KOPT-K1 (cell line): ENCODE data around the gene ICAM2.

ENCODE experiments used
- H3K27ac ChIP-seq: fragments of 200-600 bp; sonication (generic); 2 replicates; pipeline ENCODE4 v1.5.1; 2016; ENCODE audit warnings: antibody characterized with exemption, mild to moderate bottlenecking, low read depth, low read length; ENCODE audit not compliant: poor library complexity, severe bottlenecking
- H3K36me3 ChIP-seq: fragments of 200-600 bp; sonication (generic); 2 replicates; pipeline ENCODE4 v1.5.1; 2017; ENCODE audit warnings: antibody characterized with exemption, mild to moderate bottlenecking, low read length, moderate library complexity; ENCODE audit not compliant: insufficient read depth
- H3K9me3 ChIP-seq: fragments of 200-600 bp; sonication (generic); 2 replicates; pipeline ENCODE4 v1.5.1; 2017; ENCODE audit warnings: antibody characterized with exemption, low read length, mild to moderate bottlenecking; ENCODE audit not compliant: insufficient read depth, poor library complexity, severe bottlenecking

The ICAM2 gene

DNA sequence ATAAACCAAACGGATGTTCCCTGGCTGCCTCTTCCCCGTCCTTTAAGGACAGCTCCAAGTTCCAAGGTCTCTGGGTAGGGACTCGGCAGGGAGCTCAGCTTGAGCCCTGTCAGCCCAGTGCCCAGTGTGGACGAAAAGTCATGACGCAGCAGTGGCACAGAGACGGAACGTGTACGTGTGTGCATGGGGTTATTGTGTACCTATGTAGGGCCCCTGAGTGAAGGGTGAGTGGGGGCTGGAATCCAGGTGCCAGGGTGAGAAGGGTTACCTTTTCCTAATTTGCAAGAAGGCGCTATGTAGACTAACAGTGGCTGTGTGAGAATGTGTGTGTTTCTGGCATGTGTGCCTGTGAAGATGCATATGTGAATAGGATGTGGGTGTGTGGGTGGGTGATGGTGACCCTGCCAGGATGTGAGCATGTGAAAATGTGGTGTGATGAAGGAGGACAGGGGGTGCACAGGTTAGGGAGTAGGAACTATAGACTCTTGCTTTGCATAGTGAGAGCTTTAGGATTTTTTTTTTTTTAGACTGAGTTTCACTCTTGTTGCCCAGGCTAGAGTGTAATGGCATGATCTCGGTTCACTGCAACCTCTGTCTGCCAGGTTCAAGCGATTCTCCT is 53.7 kb downstream of the ICAM2 start:
- peak overlapping the region; percentile 45 for H3K27ac ChIP-seq

DNA sequence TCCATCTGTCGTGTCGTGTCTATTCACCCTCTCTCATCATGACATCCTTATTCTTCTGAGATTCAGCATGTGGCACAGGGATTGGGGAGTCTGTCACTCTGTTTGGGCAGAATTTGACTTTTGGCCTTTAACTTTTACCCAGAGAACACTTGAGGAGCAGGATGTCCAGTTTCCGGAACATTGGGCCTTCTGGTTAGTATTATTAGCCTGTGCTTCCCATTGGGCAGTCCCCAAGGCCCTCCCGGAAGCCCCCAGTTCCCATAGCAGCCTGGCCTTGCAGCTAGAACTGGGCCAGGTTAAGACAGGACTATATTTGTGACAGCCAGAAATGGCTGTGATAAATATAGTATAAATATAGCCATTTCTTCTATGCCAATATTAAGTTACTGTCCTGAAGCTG is 57.3 kb downstream of the ICAM2 start:
- no peak overlapping the region for H3K27ac ChIP-seq

More for the DNA sequence above, 53.7 kb downstream of the ICAM2 start:
- no peaks in the 10 kb centered on the region for H3K36me3 ChIP-seq
- no peaks in the 10 kb centered on the region for H3K9me3 ChIP-seq

DNA sequence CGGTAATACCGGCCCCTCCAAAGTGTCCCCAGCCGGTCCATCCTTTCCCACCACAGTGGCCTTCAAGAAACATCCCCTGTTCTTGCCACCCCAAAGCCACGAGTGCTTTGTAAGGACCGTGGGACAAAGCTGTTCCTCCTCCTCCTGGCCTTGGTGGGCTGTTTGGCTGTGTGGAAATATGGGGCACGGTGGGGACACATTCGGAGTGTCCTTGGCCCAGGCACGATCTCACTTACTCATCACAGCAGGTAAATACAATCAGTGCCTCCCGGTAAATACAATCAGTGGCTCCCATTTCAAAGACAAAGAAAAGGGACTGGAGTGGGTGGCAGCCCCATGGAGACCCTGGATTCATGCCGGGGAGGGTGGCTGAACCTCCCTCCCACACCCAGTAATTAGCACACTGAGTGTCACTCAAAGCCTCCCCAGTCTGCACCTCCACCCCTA is 58.1 kb downstream of the ICAM2 start:
- no peaks in the 10 kb centered on the region for H3K9me3 ChIP-seq
- H3K27ac ChIP-seq: no peak overlapping the region
- H3K36me3 ChIP-seq: no peaks in the 10 kb centered on the region

More for the DNA sequence above, 57.3 kb downstream of the ICAM2 start:
- H3K36me3 ChIP-seq: no peaks in the 10 kb centered on the region
- H3K9me3 ChIP-seq: no peaks in the 10 kb centered on the region

DNA sequence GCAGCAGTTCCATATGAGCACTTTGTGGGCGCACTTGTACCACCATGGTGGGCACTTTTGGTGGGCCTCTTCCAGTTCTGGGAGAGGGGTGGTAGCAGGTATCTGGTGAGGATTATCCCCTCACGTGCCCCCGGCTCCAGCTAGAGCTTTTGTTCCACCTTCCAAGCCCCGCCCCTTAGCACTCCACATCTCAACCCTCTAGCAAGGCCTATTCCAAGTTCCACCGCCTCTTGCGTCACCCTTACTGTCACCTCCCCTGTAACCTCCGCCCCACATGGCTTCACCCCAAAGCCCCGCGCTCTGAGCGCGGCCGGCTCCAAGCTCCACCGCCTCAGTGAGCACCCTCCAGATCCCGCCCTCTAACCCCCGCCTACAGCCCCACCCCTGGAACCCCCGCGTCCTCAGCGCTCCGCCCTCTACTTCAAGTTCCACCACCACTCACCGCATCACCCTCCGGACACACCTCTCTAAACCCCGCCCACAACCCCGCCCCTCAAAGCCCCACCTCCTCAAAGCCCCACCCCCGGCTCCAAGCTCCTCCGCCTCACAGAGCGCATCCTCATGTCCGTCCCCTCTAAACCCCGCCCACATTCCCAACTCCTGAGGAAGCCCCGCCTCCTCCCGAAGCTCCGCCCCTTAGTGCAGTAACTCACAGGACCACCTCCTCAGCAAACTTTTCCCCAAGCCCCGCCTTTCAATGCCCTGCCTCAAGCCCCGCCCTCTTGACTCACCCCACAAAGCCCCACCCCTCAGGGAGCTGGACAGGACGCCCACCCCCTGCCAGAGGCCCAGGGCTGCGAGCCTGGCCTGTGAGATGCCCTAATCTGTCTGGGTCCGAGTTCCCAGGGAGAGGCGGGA is 58.8 kb downstream of the ICAM2 start:
- Histone ChIP-seq H3K27ac (no peak overlapping the region), H3K36me3 (no peaks in the 10 kb centered on the region), H3K9me3 (no peaks in the 10 kb centered on the region)

DNA sequence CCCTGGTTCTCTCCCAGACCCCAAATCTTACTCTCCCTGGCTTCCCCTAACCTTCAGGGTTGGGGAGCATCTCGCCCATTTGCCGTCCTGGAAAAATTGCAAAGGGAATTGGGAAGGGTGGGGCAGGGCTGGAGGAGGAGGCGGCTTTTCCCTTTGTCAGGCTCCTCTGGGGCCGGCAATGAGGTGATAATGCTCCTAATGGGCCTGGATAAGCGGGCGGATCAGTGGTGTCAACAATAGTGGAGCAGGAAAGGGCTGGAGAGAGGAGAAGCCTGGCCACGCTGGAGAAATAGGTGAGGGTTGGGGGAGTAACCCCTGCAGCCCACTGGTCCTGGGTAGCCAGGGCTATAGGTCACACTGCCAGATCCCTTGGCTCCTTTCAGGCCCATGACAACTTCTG is 60.0 kb downstream of the ICAM2 start:
- no peaks in the 10 kb centered on the region for H3K36me3 ChIP-seq
- no peak overlapping the region for H3K27ac ChIP-seq
- no peaks in the 10 kb centered on the region for H3K9me3 ChIP-seq

DNA sequence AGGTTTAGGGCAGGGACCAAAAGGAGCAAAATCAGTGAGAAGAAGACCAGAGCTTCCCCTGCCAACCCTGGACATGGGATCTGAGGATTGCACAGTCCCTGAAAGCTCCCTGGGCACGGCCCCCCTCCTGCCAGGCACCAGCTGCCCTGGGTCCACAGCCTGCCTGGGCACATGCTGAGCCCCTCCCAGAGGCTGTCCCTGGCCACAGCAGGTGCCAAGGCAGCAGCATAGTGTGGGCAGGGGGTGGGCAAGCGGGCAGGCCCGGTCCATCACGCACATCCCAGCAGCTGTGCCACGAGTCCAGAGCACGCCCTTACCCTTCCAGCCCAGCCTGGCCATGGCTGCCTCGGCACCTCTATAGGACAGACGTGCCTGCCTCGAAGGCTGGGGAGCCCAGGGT is 60.4 kb downstream of the ICAM2 start:
- Histone ChIP-seq H3K9me3 (no peaks in the 10 kb centered on the region), H3K27ac (no peak overlapping the region)

DNA sequence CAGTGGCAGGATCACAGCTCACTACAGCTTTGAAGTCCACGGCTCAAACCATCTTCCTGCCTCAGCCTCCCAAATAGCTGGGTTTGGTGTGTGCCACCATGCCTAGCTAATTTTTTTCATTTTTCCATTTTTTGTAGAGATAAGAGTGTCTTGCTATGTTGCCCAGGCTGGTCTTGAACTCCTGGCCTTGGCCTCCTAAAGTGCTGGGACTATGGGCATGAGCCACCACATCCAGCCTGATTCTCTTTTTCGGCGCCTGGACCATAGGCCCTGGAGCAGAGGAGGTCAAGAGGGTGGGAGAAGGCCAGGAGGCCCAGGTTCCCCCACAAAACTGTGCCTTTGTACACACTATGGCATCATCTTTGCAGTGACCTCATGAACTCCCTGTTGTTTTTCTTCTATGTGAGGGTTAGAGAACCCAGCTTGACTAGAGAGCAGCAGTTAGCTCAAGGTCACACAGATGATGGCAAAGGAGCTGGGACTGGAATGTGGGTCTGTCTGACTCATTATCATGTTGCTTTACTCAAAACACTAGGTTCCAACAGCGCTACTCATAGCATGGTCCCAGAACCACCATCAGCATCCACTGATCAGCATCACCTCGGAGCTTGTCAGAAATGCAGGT is 64.0 kb downstream of the ICAM2 start:
- Histone ChIP-seq H3K27ac (no peak overlapping the region), H3K9me3 (no peaks in the 10 kb centered on the region), H3K36me3 (no peaks in the 10 kb centered on the region)

More for the DNA sequence above, 60.4 kb downstream of the ICAM2 start:
- H3K36me3 ChIP-seq: no peaks in the 10 kb centered on the region

DNA sequence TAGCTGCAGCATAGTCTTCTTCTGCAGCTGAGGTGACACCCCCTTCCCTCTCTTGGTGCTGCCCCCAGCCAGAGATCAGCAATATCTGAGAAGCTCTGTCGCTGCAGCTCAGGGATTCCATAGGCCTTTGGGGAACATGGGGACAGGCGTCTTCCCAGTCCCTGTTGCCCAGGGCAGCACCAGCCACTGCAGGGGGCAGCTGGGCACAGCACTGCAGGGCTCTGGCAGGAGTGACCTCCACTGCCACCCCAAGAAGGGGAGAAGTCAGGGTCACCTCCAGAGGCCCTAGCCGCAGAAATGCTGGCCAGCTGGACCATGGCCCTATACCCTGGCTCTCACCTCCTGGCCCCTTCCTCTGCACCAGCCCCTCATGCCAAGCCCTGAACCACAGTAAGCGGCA is 64.6 kb downstream of the ICAM2 start:
- H3K36me3 ChIP-seq: no peaks in the 10 kb centered on the region
- H3K9me3 ChIP-seq: no peaks in the 10 kb centered on the region
- H3K27ac ChIP-seq: no peak overlapping the region

DNA sequence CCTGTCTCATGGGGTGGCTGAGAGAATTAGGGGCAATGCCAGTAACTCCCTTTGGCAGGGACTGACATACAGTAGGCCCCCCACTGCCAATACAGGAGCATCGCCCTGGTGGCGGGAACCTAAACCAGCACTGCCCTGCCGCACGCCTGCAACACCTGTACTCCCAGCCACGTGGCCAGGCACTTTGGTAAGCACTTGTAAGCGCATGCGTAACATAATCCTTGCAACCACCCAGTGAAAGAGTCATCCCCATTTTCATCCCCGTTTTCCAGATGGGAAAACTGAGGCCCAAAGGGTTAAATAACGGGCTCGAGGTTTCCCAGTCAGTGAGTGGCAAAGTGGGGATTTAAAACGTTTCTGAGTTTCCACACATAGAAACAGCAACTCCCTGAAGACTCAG is 65.2 kb downstream of the ICAM2 start:
- Histone ChIP-seq H3K9me3 (no peaks in the 10 kb centered on the region), H3K27ac (peak overlapping the region; percentile 60), H3K36me3 (no peaks in the 10 kb centered on the region)

DNA sequence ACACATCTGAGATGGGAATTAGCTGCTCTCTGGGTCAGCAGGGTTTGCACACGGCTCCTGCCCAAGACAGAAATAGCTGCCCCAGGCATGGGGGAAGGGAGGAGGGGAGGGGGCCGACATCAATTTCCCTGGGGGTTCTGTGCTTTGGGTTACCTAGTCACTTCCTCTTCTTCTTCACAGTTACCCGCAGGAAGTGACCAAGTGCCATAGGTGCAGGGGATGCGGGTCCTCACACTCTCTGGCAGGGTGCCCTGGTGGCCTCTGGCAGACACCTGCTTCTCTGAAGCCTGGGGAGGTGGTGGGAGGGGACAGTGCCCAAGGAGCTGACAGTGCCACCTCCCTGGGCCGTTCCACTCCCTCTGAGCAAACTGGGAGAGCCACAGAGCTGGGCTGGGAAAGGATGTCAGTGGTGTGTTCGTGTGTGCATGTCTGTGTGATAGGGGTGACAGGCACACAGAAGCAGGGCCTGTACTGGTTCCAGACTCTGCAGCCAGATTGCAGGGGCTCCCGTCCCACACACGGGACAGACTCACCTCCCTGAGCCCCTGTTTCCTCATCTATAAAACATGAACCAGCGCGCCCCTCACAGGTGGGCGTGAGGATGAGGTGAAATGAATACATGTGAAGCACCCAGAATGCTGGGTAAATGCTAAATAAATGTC is 65.9 kb downstream of the ICAM2 start:
- H3K9me3 ChIP-seq: no peaks in the 10 kb centered on the region
- H3K36me3 ChIP-seq: no peaks in the 10 kb centered on the region
- peak overlapping the region; percentile 60 for H3K27ac ChIP-seq
